ENCODE measurements around the gene CCDC89.

- TF ChIP-seq CTCF (IDR thresholded peaks at IDR 0.05) (no peak), POLR2A (IDR thresholded peaks at IDR 0.05) (no peak)
Measured at GRCh38 chr11:85685125-85685819, 723 bp downstream of the CCDC89 start.

Data from uterus (tissue), 2 donors.